Embryonic facial prominence (tissue), 1 donor: Measurements from ENCODE around the gene DMRTB1.

Experiments used
- DNase-seq: peaks from one replicate; pipeline ENCODE4 v3.0.0-alpha.2; 2016; ENCODE audit errors: extremely low spot score

The DMRTB1 gene

GRCh38 chr1:53485478-53486394 is 26.5 kb downstream of the DMRTB1 start:
- DNase-seq, result peak; percentile 82

GRCh38 chr1:53486395-53487026 is 27.3 kb downstream of the DMRTB1 start:
- no peak for DNase-seq

GRCh38 chr1:53490351-53490750 is 31.2 kb downstream of the DMRTB1 start:
- no peak for DNase-seq

- DNase-seq, result no peak
Observed at GRCh38 chr1:53495633-53496345, 36.6 kb downstream of the DMRTB1 start.

- DNase-seq, result no peak
Observed at GRCh38 chr1:53498555-53499131, 39.4 kb downstream of the DMRTB1 start.

GRCh38 chr1:53499257-53500203 is 40.3 kb downstream of the DMRTB1 start:
- no peak for DNase-seq

GRCh38 chr1:53500204-53501064 is 41.2 kb downstream of the DMRTB1 start:
- DNase-seq, result no peak

GRCh38 chr1:53501065-53502005 is 42.1 kb downstream of the DMRTB1 start:
- DNase-seq, result no peak

GRCh38 chr1:53502641-53503432 is 43.6 kb downstream of the DMRTB1 start:
- DNase-seq, result peak; percentile 27

- peak; percentile 42 for DNase-seq
Observed at GRCh38 chr1:53503433-53504217, 44.4 kb downstream of the DMRTB1 start.

GRCh38 chr1:53504901-53505300 is 45.7 kb downstream of the DMRTB1 start:
- no peak for DNase-seq

- DNase-seq, result no peak
Observed at GRCh38 chr1:53505401-53505800, 46.2 kb downstream of the DMRTB1 start.

- no peak for DNase-seq
Observed at GRCh38 chr1:53505891-53506290, 46.7 kb downstream of the DMRTB1 start.

GRCh38 chr1:53506355-53507050 is 47.3 kb downstream of the DMRTB1 start:
- DNase-seq, result no peak

- no peak for DNase-seq
Observed at GRCh38 chr1:53507116-53507820, 48.1 kb downstream of the DMRTB1 start.
